CMK (cell line): ENCODE measurements around the gene LRRC75B.
"Not testable (repeated sequence)": the region's sequence is repeated elsewhere in the genome, so short reads cannot be mapped to it uniquely, and the experiment has no call there.

Experiments used
- DNase-seq: peaks from one replicate; pipeline ENCODE4 v3.0.0-alpha.2; 2010; ENCODE audit warnings: low read depth

The LRRC75B gene

DNA sequence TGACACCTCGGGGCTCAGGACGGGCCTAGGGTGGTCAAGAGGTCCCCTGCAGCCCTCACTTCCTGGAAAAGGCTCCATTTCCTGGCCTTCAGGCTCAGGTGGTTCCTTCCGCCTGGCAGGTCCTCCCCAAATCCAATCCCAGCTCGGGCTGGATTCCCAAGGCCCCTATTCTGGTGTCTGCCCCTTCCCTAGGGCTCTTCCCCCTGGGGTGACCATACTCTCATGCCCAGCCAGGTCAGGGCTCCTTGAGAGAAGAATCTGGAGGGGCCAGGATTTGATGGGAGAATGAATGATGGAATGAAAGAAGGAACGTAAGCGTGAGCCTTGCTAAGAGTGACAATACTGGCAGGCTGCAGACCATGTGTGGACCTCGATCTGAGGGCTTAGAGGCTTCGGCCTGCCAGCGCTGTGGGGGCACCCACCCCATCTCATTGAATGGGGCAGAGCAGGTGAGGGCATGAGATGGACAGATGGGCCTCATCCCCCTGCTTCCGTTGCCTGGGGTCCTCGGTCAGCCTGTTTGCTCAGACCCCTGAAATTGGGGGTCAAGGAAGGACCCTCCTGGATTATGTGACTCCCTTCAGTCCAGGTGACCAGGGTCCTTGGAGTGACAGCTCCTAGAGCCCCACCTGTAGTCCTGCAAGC, 9.4 kb upstream of the LRRC75B start:
- not testable (repeated sequence) for DNase-seq

DNA sequence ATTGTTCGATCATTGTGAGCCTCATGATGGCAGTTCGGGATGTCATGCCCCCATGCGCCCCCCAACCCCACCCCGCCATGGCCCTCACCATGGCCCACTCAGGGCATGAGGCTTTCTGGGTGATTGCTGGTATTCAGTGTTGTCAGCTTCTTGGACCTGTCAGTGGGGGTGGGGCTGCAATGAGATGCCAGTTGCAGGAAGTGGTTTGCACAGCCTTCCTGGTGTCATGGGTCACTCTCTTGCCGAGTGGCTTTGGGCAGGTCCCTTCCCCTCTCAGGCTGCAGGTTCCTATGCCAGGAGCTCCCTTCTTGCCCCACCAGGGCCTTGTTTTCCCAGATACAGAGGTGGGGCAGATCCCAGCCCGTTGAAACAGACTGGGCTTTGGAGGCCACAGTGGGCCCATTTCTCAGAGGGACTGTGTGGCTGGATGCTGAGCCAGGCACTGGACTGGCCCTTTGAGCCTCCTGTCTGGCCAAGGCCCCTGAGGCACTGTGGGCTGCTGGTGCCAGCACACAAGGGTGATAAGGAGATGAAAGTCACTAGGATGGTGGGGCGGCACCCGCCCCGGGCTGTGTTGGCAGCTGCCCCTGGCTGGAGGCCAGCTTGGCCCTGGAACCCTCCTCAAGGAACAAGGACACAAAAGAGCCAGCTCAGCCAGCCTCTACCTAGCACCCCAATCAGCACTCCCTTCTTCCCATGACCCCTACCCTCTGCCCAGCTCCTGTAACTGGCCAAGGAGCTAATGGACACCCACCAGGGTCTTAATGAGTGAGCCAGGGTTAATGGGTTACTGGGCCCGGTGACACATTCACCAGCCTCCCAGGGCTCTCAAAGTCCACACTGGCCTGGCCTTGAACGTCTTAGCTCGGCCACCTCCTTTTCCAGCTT, 8.6 kb upstream of the LRRC75B start:
- no peak for DNase-seq

DNA sequence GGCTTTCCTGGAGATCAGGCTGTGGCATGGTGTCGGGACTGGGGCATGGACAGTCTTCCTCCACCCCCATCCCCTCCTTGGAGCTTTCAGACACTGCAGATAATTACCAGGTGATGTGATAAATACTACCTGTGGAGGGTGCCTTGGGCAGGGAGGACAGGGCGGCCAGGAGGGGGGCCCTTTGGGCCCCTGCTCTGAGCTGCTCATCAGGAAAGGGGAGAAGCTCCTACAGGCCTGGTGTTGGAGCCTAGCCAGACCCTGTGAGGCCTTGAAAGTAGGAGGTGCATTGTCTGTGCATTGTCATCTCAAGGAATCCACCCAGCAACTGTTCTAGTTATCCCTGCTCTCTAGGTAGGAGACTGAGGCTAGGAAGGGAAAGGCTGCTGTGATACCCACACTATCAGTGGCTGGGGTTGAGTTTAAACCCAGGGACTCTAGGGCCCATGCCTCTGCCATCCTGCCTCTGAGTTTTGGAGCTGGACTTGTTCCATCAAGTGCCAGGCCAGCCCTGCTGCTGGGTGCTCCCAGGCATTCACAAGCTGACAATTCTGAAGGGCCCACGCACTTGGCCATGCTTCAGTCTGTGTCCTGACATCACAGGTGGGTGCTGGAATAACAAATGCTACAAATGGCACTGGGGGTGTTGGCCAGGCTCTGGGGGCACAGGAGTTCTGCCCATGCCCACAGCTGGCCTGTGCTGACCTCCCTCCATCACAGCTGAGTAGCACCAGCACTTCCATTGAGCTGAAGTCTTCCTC, 7.3 kb upstream of the LRRC75B start:
- not testable (repeated sequence) for DNase-seq

GRCh38 chr22:24599514-24599913, 6.6 kb upstream of the LRRC75B start:
- DNase-seq = no peak

DNA sequence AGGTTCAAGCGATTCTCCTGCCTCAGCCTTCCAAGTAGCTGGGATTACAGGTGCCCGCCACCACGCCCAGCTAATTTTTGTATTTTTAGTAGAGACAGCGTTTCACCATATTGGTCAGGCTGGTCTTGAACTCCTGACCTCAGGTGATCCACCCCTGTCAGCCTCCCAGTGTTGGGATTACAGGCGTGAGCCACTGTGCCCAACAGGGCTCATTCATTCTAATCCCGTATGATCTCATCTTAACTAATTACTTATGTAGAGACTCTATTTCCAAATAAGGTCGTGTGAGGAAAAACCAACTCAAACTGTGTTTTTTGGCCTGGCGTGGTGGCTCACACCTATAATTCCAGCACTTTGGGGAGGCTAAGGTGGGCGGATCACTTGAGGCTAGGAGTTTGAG, 4.2 kb upstream of the LRRC75B start:
- not testable (repeated sequence) for DNase-seq

GRCh38 chr22:24595863-24596262, 3.0 kb upstream of the LRRC75B start:
- no peak for DNase-seq

DNA sequence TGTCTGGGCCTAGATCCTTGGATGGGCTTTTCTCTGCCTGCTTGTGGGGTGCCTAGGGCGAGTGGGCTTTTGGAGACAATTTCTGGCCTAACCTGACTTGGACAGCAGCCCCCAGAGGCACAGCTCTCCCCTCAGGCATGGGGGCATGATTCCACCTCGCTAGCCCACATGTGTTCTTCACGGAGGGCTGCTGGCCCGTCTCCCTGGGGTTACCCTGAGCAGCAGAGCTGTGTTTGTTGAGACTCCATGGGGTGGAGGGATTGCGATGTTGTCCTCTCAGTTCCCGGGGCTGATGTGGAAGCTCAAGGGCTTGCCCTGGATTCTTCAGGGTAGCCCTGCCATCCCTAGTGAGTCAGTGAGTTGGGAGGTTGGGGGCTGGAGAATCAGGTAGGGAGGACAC, 2.4 kb upstream of the LRRC75B start:
- DNase-seq = no peak

DNA sequence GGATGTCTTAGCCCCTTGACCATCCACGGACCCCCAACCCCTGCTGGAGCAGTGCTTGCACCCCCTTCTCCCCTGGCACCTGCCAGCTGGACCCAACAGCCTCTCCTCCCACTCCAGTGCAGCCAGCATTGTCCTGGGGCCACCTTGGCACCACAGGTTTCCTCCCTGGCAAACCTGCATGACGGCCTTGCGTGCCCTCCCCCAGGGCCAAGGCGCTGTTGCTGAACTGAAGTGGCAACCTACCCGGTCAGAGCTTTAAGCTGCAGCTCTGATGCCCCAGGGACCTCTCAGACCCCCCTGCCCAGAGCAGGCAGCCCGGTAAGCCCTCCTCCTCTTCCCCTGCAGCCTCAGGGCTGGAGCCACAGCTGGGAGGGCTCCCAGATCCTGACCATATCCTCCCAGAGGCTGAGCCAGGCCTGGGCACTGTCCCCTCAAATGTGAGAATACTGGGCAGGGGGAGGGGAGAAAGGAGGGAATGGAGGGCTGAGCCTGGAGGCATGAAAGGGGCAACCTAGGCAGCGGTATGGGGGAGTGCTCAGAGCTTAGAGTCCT, 1.8 kb upstream of the LRRC75B start:
- DNase-seq = no peak

DNA sequence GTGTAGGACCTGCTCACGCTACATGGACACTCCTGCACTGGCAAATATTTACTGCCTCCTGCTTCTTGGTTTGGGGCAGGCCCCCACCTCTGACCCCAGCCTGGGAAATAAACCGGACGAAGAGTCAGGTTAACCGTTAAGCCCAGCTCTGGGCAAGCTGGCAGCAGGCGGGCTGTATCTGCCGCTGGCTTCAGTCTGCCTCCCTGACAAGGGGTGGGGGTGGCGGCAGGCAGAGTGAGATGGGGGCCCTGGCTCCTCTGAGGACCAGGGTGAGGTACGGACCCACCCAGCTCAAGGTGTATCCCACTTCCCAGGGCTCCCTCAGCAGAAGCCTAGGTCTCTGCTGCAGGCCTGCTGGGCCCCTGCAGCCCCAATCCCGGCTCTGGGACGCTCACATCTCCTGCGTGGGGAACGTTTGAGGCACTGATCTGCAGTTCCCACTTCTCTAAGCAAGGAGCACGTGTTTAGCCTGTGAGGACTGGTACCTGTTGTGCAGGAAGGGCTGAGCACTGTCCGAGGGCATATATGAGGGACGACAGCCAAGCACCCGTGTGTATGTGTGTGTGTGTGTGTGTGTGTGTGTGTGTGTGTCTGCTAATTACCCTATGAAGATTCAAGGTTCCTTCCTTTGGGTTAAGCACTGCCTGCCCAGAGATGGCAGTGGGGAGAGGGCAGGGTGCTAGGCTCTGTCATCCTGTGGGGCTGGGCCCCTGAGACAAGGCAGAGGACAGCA, 1.1 kb upstream of the LRRC75B start:
- DNase-seq = no peak

DNA sequence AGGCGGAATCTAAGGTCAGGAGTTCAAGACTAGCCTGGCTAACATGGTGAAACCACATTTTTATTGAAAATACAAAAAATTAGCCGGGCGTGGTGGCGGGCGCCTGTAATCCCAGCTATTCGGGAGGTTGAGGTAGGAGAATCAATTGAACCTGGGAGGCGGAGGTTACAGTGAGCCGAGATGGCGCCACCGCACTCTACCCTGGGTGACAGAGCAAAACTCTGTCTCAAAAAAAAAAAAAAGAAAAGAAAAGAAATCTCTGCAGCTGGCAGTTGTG, 624 bp upstream of the LRRC75B start:
- DNase-seq = not testable (repeated sequence)

DNA sequence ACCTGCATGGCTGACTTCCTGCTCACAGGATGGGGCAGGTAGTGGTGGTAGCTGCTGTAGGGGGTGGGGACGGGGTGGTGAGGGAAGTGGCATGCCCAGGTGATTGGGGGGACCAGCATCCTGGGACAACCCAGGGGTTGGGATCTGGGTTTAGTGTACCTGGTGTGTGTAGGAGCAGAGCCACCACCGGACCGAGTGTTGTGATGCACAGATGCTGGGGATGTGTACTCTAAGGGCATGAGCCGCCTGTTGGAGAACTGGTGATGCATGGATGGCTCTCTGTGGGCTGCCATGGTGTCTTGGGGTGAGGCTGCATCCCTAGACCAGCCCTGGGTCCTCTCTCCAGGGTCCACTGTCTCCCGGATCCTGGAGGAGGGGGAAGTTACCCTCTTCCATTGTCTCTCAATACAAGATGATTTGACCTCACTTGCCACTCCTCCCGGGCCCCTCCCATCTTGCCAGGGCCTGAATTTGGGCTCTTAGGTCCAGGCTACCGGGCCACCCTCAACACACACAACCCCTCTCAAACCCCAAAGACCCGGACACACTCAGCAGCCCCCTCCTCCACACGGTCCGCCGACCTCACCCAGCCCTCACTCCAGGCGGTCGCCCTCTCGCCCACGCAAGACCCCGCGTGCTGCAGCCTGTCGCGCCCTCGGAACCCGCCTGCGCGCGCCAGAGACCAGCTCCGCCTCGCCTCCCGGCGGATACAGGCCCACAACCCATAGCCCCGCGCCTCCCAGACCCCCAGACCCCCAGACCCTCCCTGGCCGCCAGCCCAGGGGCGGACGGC, 619 bp downstream of the LRRC75B start:
- no peak for DNase-seq

- no peak for DNase-seq
These were observed 1.5 kb downstream of the LRRC75B start for GRCh38 chr22:24591286-24591830.

GRCh38 chr22:24590596-24591173, 2.2 kb downstream of the LRRC75B start:
- DNase-seq = no peak

GRCh38 chr22:24589518-24590030, 3.3 kb downstream of the LRRC75B start:
- no peak for DNase-seq

DNA sequence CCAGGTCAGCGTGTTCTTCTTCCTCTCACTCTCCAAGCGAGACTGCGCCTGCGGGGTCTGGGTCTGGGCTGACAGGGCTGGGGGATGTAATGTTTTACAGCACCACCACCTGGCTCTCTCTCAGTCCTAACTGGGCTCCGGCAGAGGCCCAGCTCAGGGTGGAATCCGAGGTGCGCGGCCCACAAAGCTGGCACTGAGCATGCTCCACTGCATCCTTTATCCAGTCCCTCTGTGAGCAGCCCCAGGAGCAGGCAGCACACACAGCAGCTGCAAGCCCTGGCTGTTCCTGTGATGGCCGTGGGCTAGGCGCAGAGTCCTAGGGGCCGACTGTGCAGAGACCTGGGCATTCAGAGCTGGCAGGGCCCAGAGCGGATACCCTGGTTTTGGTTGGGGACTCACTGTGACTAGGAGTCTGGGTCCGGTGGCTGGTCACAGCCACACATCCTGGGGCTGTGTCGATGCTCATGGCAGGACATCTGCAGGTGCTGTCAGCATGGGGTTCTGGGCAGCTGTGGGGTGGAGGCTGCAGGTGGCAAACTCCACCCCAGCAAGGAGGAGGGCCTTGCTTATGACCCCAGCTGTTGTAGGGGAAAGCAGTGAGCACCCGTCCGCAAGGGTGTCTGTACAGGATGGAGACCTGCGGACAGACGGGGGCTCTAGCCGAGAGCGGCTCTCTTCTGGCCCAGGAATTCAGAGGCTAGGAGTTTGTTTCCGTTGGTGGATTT, 4.0 kb downstream of the LRRC75B start:
- no peak for DNase-seq

DNA sequence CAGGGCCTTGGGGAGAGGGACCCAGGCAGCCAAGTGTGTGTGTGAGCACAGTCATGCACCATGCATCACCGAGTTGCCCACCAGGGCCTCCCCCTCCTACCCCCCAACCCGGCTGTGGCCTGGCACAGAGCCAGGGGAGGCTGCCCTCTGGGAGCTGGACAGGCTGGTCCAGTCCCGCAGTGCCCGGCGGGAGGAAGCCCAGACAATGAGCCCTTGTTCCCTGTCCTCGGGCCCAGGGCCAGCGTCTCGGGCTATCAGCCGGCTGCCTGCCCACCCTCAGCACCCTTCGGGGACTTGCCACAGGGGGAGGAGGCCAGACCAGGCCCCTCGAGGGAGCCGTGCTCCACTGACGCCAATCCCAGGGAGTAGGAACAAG, 4.5 kb downstream of the LRRC75B start:
- no peak for DNase-seq

- no peak for DNase-seq
These were observed 4.9 kb downstream of the LRRC75B start for GRCh38 chr22:24587948-24588347.

- DNase-seq = no peak
These were observed 5.6 kb downstream of the LRRC75B start for GRCh38 chr22:24587251-24587650.

DNA sequence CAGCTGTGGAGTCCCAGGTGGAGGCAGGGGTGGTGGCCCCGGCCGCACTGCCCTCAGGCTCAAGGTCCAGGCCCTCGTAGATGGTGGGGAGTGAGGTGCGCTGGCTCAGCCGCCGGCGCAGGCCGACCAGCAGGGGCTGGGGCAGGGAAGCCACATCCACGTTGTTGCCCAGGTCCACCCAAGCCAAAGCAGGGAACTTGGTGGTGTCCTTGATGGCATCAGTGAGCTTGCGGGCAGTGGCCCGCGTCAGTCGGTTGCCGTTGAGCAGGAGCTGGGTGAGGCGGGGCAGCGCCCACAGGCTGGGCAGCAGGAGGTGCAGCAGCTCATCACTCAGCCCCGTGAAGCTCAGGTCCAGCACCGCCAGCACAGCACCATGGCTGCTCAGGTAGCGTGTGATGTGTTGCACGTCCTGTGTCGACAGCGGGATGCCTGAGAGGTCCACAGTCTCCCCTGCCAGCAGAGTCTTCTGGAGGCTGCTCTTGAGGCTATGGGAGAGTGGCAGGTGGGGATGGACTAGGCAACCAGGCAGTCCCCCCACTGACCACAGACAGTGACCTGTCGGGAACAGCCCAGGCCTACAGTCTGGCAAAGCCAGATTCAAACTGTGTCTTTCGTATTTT, 6.8 kb downstream of the LRRC75B start:
- DNase-seq = no peak
